Neural crest cell (in vitro differentiated cells): ENCODE measurements around the gene PACS2. TPM values are rescaled to one million over a fixed set of nuclear protein-coding genes. Genes with fewer than 3 reads are reported as not detected.
"Not testable (repeated sequence)": the region's sequence is repeated elsewhere in the genome, so short reads cannot be mapped to it uniquely, and the experiment has no call there.

Source experiments
- DNase-seq: peaks from one replicate; pipeline ENCODE4 v3.0.0; 2021; ENCODE audit warnings: low read depth, mixed read lengths, low spot score
- H3K27ac Mint-ChIP-seq: one replicate; pipeline ENCODE4 v1.8.0; 2021; ENCODE audit warnings: mild to moderate bottlenecking, mixed read lengths; ENCODE audit not compliant: unreplicated experiment
- H3K27me3 Mint-ChIP-seq: 2 replicates; pipeline ENCODE4 v1.8.0; 2021; ENCODE audit warnings: low read depth, mild to moderate bottlenecking, mixed read lengths
- H3K36me3 Mint-ChIP-seq: 2 replicates; pipeline ENCODE4 v1.8.0; 2021; ENCODE audit warnings: low read depth, mild to moderate bottlenecking, mixed read lengths
- H3K4me1 Mint-ChIP-seq: 2 replicates; pipeline ENCODE4 v1.8.0; 2021; ENCODE audit warnings: mixed read lengths
- H3K4me3 Mint-ChIP-seq: one replicate; pipeline ENCODE4 v1.8.0; 2021; ENCODE audit warnings: mild to moderate bottlenecking, mixed read lengths
- H3K9me3 Mint-ChIP-seq: 2 replicates; pipeline ENCODE4 v1.8.0; 2021; ENCODE audit warnings: mixed read lengths
- CTCF ChIP-seq: fragments of 200-600 bp; sonication (generic); conservative IDR thresholded peaks from 2 replicates; pipeline ENCODE4 v1.5.0; 2021; ENCODE audit warnings: antibody characterized with exemption, mild to moderate bottlenecking
- total RNA-seq: library from RNA; stranded (reverse); gene quantifications from 2 replicates; pipeline ENCODE4 v1.2.1, GENCODE V29; 2021

PACS2 gene
- total RNA-seq, 1 donor from 2014 or later, result 104 TPM

DNA sequence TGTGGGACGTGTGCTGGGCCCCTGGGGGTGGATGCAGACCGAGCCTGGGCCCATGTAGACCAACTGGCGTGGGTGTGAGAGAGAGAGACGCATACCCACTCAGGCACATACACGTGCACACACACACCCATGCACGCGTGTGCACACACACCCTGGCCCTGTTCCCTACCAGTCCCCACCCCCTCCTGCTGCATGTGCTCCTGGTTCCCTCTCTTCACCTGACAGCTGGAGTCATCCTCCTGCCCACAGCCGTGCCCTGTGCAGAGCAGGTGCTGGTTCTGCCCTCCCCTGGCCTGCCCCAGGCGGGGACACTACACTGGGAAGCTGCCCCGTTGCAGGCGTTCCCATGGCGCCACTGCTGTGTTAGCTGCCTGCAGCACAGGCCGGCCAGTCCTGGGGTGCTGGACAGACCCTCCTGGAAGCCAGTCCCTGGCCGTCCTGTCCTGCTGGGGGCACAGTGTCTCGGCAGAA, 18.5 kb downstream of the PACS2 start:
- DNase-seq, result no peak
- H3K4me3 Mint-ChIP-seq, result no peak overlapping the region
- no peaks in the 10 kb centered on the region for H3K9me3 Mint-ChIP-seq
- no peak overlapping the region for H3K27ac Mint-ChIP-seq
- no peak for TF ChIP-seq CTCF
- H3K4me1 Mint-ChIP-seq, result peaks cover 18% of the 10 kb centered on the region
- peaks cover 3% of the 10 kb centered on the region for H3K36me3 Mint-ChIP-seq
- no peaks in the 10 kb centered on the region for H3K27me3 Mint-ChIP-seq

DNA sequence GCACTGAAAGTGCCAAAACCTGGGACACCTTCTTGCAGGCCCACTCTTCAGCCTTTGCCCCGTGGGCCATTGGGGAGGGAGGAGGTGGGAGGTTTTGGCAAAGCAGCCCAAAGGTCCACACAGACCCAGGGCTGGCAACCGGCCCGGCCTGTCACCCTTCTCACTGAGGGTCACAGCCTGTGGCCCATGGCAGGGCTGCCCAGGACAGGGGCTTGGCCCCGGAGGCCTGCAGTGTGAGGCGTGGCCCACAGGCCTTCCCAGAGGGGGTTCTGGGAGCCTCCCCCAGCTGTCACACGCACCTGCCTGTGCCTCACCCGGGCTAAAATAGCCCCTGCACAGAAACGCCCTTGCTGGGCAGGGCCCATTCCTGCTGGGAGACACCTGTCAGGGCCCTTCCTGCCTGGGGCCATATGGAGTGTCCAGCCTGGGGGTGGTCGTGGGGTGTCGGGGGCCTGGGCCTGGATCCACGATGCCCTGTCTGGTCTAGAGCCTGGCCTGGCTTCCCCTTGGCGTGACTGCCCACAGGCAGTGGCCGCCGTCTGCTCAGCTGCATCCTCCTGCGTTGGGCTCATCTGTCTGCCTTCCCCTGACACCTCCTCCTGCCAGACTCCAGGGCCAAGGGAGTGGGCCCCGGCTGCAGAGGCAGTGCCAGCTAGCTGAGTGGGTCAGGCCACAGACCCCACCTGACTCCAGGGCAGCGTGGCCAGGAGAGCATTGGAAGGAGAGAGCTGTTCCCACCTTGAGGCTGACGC, 19.2 kb downstream of the PACS2 start:
- Mint-ChIP-seq H3K36me3 (peaks cover 3% of the 10 kb centered on the region), H3K9me3 (no peaks in the 10 kb centered on the region), H3K4me1 (peaks cover 11% of the 10 kb centered on the region), H3K4me3 (no peak overlapping the region), H3K27ac (no peak overlapping the region), H3K27me3 (no peaks in the 10 kb centered on the region)
- TF ChIP-seq CTCF, result no peak
- no peak for DNase-seq

DNA sequence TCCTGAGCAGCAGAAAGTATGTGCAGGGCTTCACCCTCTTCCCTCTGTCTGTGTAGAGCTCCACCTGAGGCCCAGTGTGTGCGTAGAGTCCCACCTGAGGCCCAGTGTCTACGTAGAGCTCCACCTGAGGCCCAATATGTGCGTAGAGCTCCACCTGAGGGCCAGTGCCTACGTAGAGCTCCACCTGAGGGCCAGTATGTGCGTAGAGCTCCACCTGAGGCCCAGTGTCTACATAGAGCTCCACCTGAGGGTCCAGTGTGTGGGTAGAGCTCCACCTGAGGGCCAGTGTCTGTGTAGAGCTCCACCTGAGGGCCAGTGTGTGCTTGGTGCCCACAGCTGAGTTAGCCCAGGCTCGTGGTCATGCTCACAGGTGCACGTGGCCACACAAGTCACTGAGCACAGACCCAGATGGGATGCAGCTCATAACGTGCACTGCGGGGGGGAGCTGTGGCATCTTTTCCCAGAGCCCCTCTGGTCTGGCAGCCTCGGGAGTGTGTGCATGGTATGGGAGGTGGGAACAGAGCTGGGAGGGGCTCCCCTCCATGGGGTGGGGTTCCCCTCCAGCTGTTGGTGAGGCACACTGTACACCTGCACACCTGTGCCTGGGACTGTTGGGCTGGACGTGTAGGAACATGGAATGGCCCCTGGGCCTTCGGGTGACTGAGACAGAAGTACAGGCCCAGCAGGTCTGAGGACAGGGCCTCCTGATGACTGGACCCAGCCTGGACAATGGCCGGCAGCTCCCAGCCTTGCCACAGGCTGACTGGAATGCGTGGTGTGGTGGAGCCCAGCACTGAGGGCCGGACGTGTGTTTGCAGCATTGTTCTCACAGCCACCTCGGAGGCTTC, 20.1 kb downstream of the PACS2 start:
- Mint-ChIP-seq H3K4me3 (no peak overlapping the region), H3K4me1 (peaks cover 5% of the 10 kb centered on the region), H3K9me3 (no peaks in the 10 kb centered on the region), H3K36me3 (peaks cover 3% of the 10 kb centered on the region), H3K27me3 (no peaks in the 10 kb centered on the region), H3K27ac (no peak overlapping the region)
- no peak for DNase-seq
- no peak for TF ChIP-seq CTCF

- H3K4me1 Mint-ChIP-seq, H3K27me3 Mint-ChIP-seq, H3K27ac Mint-ChIP-seq, H3K36me3 Mint-ChIP-seq, H3K9me3 Mint-ChIP-seq, H3K4me3 Mint-ChIP-seq, DNase-seq: not testable (repeated sequence)
These were observed 20.6 kb downstream of the PACS2 start for GRCh38 chr14:105335231-105335542.

DNA sequence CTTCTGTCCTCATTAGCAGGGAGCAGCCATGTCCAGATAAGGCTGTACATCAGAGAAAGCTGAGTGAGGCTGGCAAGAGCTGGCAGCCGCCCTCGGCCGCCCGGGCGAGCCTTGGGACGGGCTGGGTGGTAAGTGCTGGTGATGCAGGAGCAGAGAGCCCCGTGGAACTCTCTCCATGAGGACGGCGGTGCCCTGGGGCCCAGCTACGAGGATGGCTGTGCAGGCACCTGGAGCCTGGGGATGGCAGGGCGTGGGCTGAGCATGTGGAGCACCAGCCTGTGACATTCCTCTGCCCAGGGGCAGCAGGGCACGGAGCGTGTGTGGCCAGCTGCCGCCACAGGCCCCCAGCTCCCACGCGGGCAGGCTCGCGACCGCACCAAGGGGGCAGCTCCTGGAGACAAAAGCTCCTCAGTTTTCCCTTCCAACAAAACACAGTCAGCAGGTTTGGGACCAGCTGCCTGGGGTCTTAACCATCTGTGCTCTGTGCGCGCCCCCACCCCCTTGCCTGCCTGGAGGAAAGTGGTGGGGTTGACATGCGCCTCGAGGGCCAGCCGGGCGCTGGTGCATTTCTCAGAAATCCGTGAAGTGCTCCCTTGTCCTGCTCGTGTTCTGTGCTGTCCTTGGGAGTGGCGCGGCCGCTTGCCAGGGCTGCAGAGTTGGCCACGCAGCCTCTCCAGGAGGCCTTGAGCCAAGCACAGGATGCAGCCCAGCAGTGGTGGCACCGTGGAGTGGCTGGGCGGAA, 21.4 kb downstream of the PACS2 start:
- H3K4me3 Mint-ChIP-seq, result no peak overlapping the region
- no peaks in the 10 kb centered on the region for H3K9me3 Mint-ChIP-seq
- TF ChIP-seq CTCF, result no peak
- no peak overlapping the region for H3K27ac Mint-ChIP-seq
- no peaks in the 10 kb centered on the region for H3K27me3 Mint-ChIP-seq
- H3K36me3 Mint-ChIP-seq, result peaks cover 3% of the 10 kb centered on the region
- DNase-seq, result no peak
- peaks cover 15% of the 10 kb centered on the region for H3K4me1 Mint-ChIP-seq
